H1 (cell line): ENCODE results near the gene GLS. TPM values are rescaled to one million over a fixed set of nuclear protein-coding genes. Genes with fewer than 3 reads are reported as not detected.

ENCODE experiments used
- CTCF ChIA-PET: fragments of 300-600 bp; sonication (Branson Sonifier 250); formaldehyde crosslinking; loops from one replicate; lab custom pipeline; 2021; ENCODE audit not compliant: partially characterized antibody; lab: Charles Lee
- POLR2A ChIA-PET: fragments of 300-600 bp; sonication (Branson Sonifier 250); formaldehyde crosslinking; loops from one replicate; lab custom pipeline; 2021; ENCODE audit warnings: inconsistent platforms; ENCODE audit not compliant: partially characterized antibody; lab: Charles Lee
- DNase-seq, 2 experiments: peaks; one replicate each; pipeline versions ENCODE4 v3.0.0 to v3.0.0-alpha.2; 2010 to 2022; ENCODE audit warnings: low spot score in 2 of 2, low read depth in 1 of 2, mixed read lengths in 1 of 2
- FAIRE-seq: peaks from 2 replicates; lab custom pipeline; 2011; peaks lifted over from hg19 to GRCh38; lab: Jason Lieb, UNC
- H2AFZ ChIP-seq: 2 replicates; pipeline ENCODE4 v1.8.1; 2012; ENCODE audit warnings: low read length, inconsistent platforms
- H2AK5ac ChIP-seq: 2 replicates; pipeline ENCODE4 v1.6.1; 2013; ENCODE audit warnings: low read depth, low read length
- H2BK120ac ChIP-seq: replicated peaks from 2 replicates; pipeline ENCODE3; 2013; ENCODE audit warnings: low read depth, low read length, inconsistent platforms
- H2BK12ac ChIP-seq: 2 replicates; pipeline ENCODE4 v1.6.1; 2013; ENCODE audit warnings: low read depth, low read length
- H2BK15ac ChIP-seq: 2 replicates; pipeline ENCODE4 v1.6.1; 2013; ENCODE audit warnings: low read length
- H2BK20ac ChIP-seq: 2 replicates; pipeline ENCODE4 v1.6.1; 2013; ENCODE audit warnings: low read length
- H2BK5ac ChIP-seq: 2 replicates; pipeline ENCODE4 v1.6.1; 2013; ENCODE audit warnings: low read depth, low read length
- H3K14ac ChIP-seq: 2 replicates; pipeline ENCODE4 v1.6.1; 2013; ENCODE audit warnings: inconsistent platforms; ENCODE audit not compliant: insufficient read length
- H3K18ac ChIP-seq: 2 replicates; pipeline ENCODE4 v1.6.1; 2013; ENCODE audit warnings: low read length; ENCODE audit errors: extremely low read depth
- H3K23ac ChIP-seq: 2 replicates; pipeline ENCODE4 v1.6.1; 2013; ENCODE audit warnings: inconsistent platforms; ENCODE audit not compliant: insufficient read length
- H3K23me2 ChIP-seq: 2 replicates; pipeline ENCODE4 v1.6.1; 2013; ENCODE audit warnings: low read depth, low read length
- H3K27ac ChIP-seq: 2 replicates; pipeline ENCODE4 v1.6.1; 2011; ENCODE audit warnings: low read depth, low read length, inconsistent platforms
- H3K27me3 ChIP-seq, 4 experiments: replicated peaks in 1 of 4; 1 replicate in 1 of 4; 2 replicates in 3 of 4; pipeline versions ENCODE4 v1.6.1 to v1.8.1; 2011 to 2013; ENCODE audit warnings: low read length in 3 of 4, mild to moderate bottlenecking in 3 of 4, inconsistent platforms in 2 of 4, mixed read lengths in 2 of 4, moderate library complexity in 1 of 4; ENCODE audit not compliant: control insufficient read depth in 3 of 4, insufficient read depth in 3 of 4; ENCODE audit errors: extremely low read depth in 1 of 4
- H3K36me3 ChIP-seq, 4 experiments: 2 replicates each; pipeline versions ENCODE4 v1.6.1 to v1.8.1; 2011 to 2013; ENCODE audit warnings: mild to moderate bottlenecking in 4 of 4, low read length in 3 of 4, moderate library complexity in 2 of 4, control low read depth in 1 of 4, inconsistent platforms in 1 of 4; ENCODE audit not compliant: insufficient read depth in 4 of 4, control insufficient read depth in 2 of 4
- H3K4ac ChIP-seq: replicated peaks from 2 replicates; pipeline ENCODE3; 2013; ENCODE audit warnings: low read length, low read depth, mixed read lengths, inconsistent platforms; ENCODE audit not compliant: insufficient read length
- H3K4me1 ChIP-seq, 4 experiments: replicated peaks in 1 of 4; 1 replicate in 1 of 4; 2 replicates in 3 of 4; pipeline versions ENCODE4 v1.6.1 to v1.8.1; 2011 to 2013; ENCODE audit warnings: low read length in 3 of 4, inconsistent platforms in 2 of 4, mixed read lengths in 1 of 4; ENCODE audit not compliant: insufficient read depth in 4 of 4, control insufficient read depth in 3 of 4
- H3K4me2 ChIP-seq, 2 experiments: 2 replicates each; pipeline versions ENCODE4 v1.6.1 to v1.8.1; 2011 to 2013; ENCODE audit warnings: low read depth in 2 of 2, low read length in 2 of 2, control low read depth in 1 of 2, inconsistent platforms in 1 of 2, mild to moderate bottlenecking in 1 of 2; ENCODE audit not compliant: insufficient read depth in 1 of 2
- H3K4me3 ChIP-seq, 4 experiments: fragments of 200-600, 300-600 bp in 1 of 4; sonication (generic), shearing (Covaris generic), sonication (Bioruptor Twin) in 1 of 4; 2 replicates each; pipeline versions ENCODE4 v1.5.1 to v1.8.1; 2011 to 2016; ENCODE audit warnings: low read length in 4 of 4, low read depth in 3 of 4, control low read depth in 2 of 4, inconsistent platforms in 2 of 4, mild to moderate bottlenecking in 2 of 4, mixed read lengths in 1 of 4, moderate library complexity in 1 of 4; ENCODE audit not compliant: insufficient read depth in 2 of 4; ENCODE audit errors: extremely low read depth in 1 of 4
- H3K56ac ChIP-seq: replicated peaks from 2 replicates; pipeline ENCODE3; 2013; ENCODE audit warnings: low read depth, mild to moderate bottlenecking, mixed read lengths, low read length, inconsistent platforms; ENCODE audit not compliant: insufficient read length
- H3K79me1 ChIP-seq: 2 replicates; pipeline ENCODE4 v1.6.1; 2013; ENCODE audit warnings: low read depth, low read length, control low read depth
- H3K79me2 ChIP-seq, 2 experiments: 2 replicates each; pipeline versions ENCODE4 v1.6.1 to v1.8.1; 2012 to 2013; ENCODE audit warnings: low read length in 2 of 2, mild to moderate bottlenecking in 2 of 2, inconsistent platforms in 1 of 2; ENCODE audit not compliant: insufficient read depth in 2 of 2, control insufficient read depth in 1 of 2
- H3K9ac ChIP-seq, 4 experiments: replicated peaks in 1 of 4; 1 replicate in 1 of 4; 2 replicates in 3 of 4; pipeline versions ENCODE4 v1.6.1 to v1.8.1; 2011 to 2013; ENCODE audit warnings: low read depth in 3 of 4, low read length in 3 of 4, control low read depth in 2 of 4, mild to moderate bottlenecking in 2 of 4, moderate library complexity in 2 of 4, inconsistent platforms in 1 of 4; ENCODE audit errors: extremely low read depth in 1 of 4
- H3K9me3 ChIP-seq, 2 experiments: 2 replicates each; pipeline versions ENCODE4 v1.6.1 to v1.8.1; 2012 to 2013; ENCODE audit warnings: mild to moderate bottlenecking in 2 of 2, moderate library complexity in 2 of 2, control low read depth in 1 of 2, inconsistent platforms in 1 of 2, low read depth in 1 of 2, low read length in 1 of 2, mixed read lengths in 1 of 2; ENCODE audit not compliant: insufficient read depth in 2 of 2
- H4K20me1 ChIP-seq, 2 experiments: replicated peaks in 1 of 2; 2 replicates each; pipeline versions ENCODE3 to v1.8.1; 2011 to 2013; ENCODE audit warnings: inconsistent platforms in 2 of 2, low read length in 2 of 2, mild to moderate bottlenecking in 1 of 2; ENCODE audit not compliant: insufficient read depth in 2 of 2, control insufficient read depth in 1 of 2
- H4K5ac ChIP-seq: 2 replicates; pipeline ENCODE4 v1.6.1; 2013; ENCODE audit warnings: low read length, low read depth, mixed read lengths, inconsistent platforms; ENCODE audit not compliant: insufficient read length
- H4K8ac ChIP-seq: 2 replicates; pipeline ENCODE4 v1.8.0; 2013; ENCODE audit warnings: mild to moderate bottlenecking, moderate library complexity, low read length, inconsistent platforms; ENCODE audit not compliant: insufficient read depth; ENCODE audit errors: extremely low read depth
- H4K91ac ChIP-seq: replicated peaks from 2 replicates; pipeline ENCODE3; 2013; ENCODE audit warnings: low read length, mixed read lengths, inconsistent platforms; ENCODE audit not compliant: insufficient read length
- CBX8 ChIP-seq: fragments of 300-800, 300-1000 bp; sonication (generic); IDR thresholded peaks from 2 replicates; pipeline ENCODE4 v1.7.1; 2016; ENCODE audit warnings: low read depth, low read length, borderline replicate concordance
- CEBPB ChIP-seq: IDR thresholded peaks from 2 replicates; pipeline ENCODE4 v1.6.1; 2012; ENCODE audit warnings: low read depth, low read length
- EP300 ChIP-seq, 2 experiments: IDR thresholded peaks; 1 replicate in 1 of 2; 2 replicates in 1 of 2; pipeline ENCODE4 v1.6.1; 2011 to 2012; ENCODE audit warnings: low read depth in 2 of 2, low read length in 2 of 2, mild to moderate bottlenecking in 2 of 2, borderline replicate concordance in 1 of 2, inconsistent platforms in 1 of 2, moderate library complexity in 1 of 2
- GTF2F1 ChIP-seq: IDR thresholded peaks from 2 replicates; pipeline ENCODE4 v1.6.1; 2012; ENCODE audit warnings: low read depth, low read length, improper control_type of control experiment, borderline replicate concordance
- KDM5A ChIP-seq: fragments of 200-600 bp; IDR thresholded peaks from 2 replicates; pipeline ENCODE4 v1.7.1; 2012; ENCODE audit warnings: mild to moderate bottlenecking, low read length, inconsistent platforms, mixed read lengths
- PHF8 ChIP-seq: fragments of 200-600 bp; sonication (generic); conservative IDR thresholded peaks from 2 replicates; pipeline ENCODE4 v1.7.1; 2012; ENCODE audit warnings: low read depth, mild to moderate bottlenecking, inconsistent platforms, low read length, moderate library complexity
- POLR2AphosphoS5 ChIP-seq: IDR thresholded peaks from 2 replicates; pipeline ENCODE4 v1.6.1; 2011; ENCODE audit warnings: low read depth, low read length
- SIX5 ChIP-seq: IDR thresholded peaks from 2 replicates; pipeline ENCODE4 v1.6.1; 2011; ENCODE audit warnings: mild to moderate bottlenecking, low read depth, low read length
- SP2 ChIP-seq: IDR thresholded peaks from 2 replicates; pipeline ENCODE4 v1.6.1; 2012; ENCODE audit warnings: mild to moderate bottlenecking, low read length, inconsistent platforms
- SRF ChIP-seq: IDR thresholded peaks from 2 replicates; pipeline ENCODE4 v1.6.1; 2011; ENCODE audit warnings: mild to moderate bottlenecking, low read depth, low read length, moderate library complexity
- USF2 ChIP-seq: IDR thresholded peaks from 2 replicates; pipeline ENCODE4 v1.6.1; 2011; ENCODE audit warnings: low read length, improper control_type of control experiment
- WGBS, 2 experiments: shearing (Covaris generic) in 1 of 2; methylation state at CpG; one replicate each; pipeline versions ENCODE4 v1.1.6 to v1.1.7; 2013 to 2015; ENCODE audit warnings: low lambda C conversion rate in 2 of 2, mixed read lengths in 2 of 2, inconsistent platforms in 1 of 2, low coverage in 1 of 2, missing lambda C conversion rate in 1 of 2; ENCODE audit not compliant: insufficient replicate concordance in 2 of 2, insufficient coverage in 1 of 2, insufficient read length in 1 of 2; ENCODE audit errors: extremely low coverage in 1 of 2, missing lambda C conversion rate in 1 of 2; 5-methylcytosine and 5-hydroxymethylcytosine counted together
- polyA plus RNA-seq, 7 experiments: library from polyadenylated mRNA; depleted of rRNA in 3 of 7; stranded (reverse) in 5 of 7; unstranded in 2 of 7; fragments of >200 nt in 5 of 7; fragments of 200-250 nt in 2 of 7; gene quantifications; 1 replicate in 5 of 7; 2 replicates in 1 of 7; 4 replicates in 1 of 7; pipeline versions ENCODE4 v1.2.1 to v1.2.3, GENCODE V29; 2011 to 2013; ENCODE audit warnings: missing spikeins in 2 of 7, mixed read lengths in 2 of 7
- total RNA-seq: library from RNA; stranded (reverse); fragmentation: NEBNext Ultra II Directional; extraction: Animal tissue kit (Norgen Biotek cat#: 25700); gene quantifications from 2 replicates; pipeline ENCODE4 v1.2.1, GENCODE V29; 2021

The GLS gene
- total and polyA plus RNA-seq, 2 of the 8 experiments (the other 6 are each of a cell fraction or from before 2014, with no cell fraction given) = 15.7 to 89.8 TPM

- Histone ChIP-seq H3K27me3 (no peaks in the 10 kb centered on the region), H3K27ac (no peak overlapping the region), H3K23me2 (no peaks in the 10 kb centered on the region), H4K8ac (no peak overlapping the region), H3K23ac (no peak overlapping the region), H3K14ac (no peak overlapping the region), H3K4me3 (no peak overlapping the region), H2AK5ac (no peak overlapping the region), H2BK12ac (no peak overlapping the region), H2BK120ac (no peak overlapping the region), H3K36me3 (peaks cover 0 to 42% (median 10%) of the 10 kb centered on the region in 4 experiments; a peak in 4 of 8 replicates), H3K9me3 (no peaks in the 10 kb centered on the region), H2BK15ac (no peak overlapping the region), H3K79me1 (no peaks in the 10 kb centered on the region), H2BK5ac (no peak overlapping the region), H2BK20ac (no peak overlapping the region), H3K4me2 (no peak overlapping the region), H2AFZ (no peak overlapping the region), H3K79me2 (peaks cover 0 to 30% of the 10 kb centered on the region in 2 experiments; a peak in 3 of 4 replicates), H4K20me1 (no peaks in the 10 kb centered on the region), H3K9ac (no peak overlapping the region), H3K4me1 (no peaks in the 10 kb centered on the region), H3K56ac (no peak overlapping the region), H4K5ac (no peak overlapping the region), H3K4ac (no peak overlapping the region), H3K18ac (no peak overlapping the region), H4K91ac (no peak overlapping the region)
- FAIRE-seq (no peak), DNase-seq (no peak)
- ChIA-PET POLR2A (no interaction called here), CTCF (no interaction called here)
- 86% methylated on average over 4 of the region's 4 CpGs; no CpG with 5 or more reads in 1 of the 2 experiments for WGBS, 2 experiments
- TF ChIP-seq SP2 (no peak), EP300 (IDR thresholded peaks at IDR 0.05; ENCODE audit: borderline replicate concordance in 1 of 2, low read depth in 2 of 2, low read length in 2 of 2) (no peak), USF2 (no peak), KDM5A (no peak), PHF8 (no peak), CBX8 (no peak), CEBPB (no peak), SRF (no peak), GTF2F1 (no peak), POLR2AphosphoS5 (no peak), SIX5 (no peak)
These were observed 15.9 kb downstream of the GLS start for GRCh38 chr2:190896477-190896876.
